GOT3 (cell line): Measurements from ENCODE around the gene HTRA2.

Experiments used
- DNase-seq: peaks from one replicate; lab custom pipeline; 2025; ENCODE audit warnings: mixed read lengths; lab: John Stamatoyannopoulos, UW

HTRA2 gene

GRCh38 chr2:74515981-74516633 is 13.6 kb upstream of the HTRA2 start:
- peak; percentile 24 for DNase-seq

- no peak for DNase-seq
Observed at GRCh38 chr2:74516650-74517049, 13.1 kb upstream of the HTRA2 start.

GRCh38 chr2:74522516-74522915 is 7.2 kb upstream of the HTRA2 start:
- DNase-seq: no peak

- no peak for DNase-seq
Observed at GRCh38 chr2:74524005-74524404, 5.7 kb upstream of the HTRA2 start.

- no peak for DNase-seq
Observed at GRCh38 chr2:74524955-74525716, 4.6 kb upstream of the HTRA2 start.

GRCh38 chr2:74525717-74526648 is 3.8 kb upstream of the HTRA2 start, which contains the start of gene DQX1:
Gene DQX1, minus strand, starts transcription at chr2:74526231. Its CDS starts 502 bp downstream, at chr2:74525729.
- DNase-seq: no peak

- DNase-seq: no peak
Observed at GRCh38 chr2:74526649-74527230, 3.0 kb upstream of the HTRA2 start.

- DNase-seq: no peak
Observed at GRCh38 chr2:74527741-74528140, 2.0 kb upstream of the HTRA2 start.

GRCh38 chr2:74528600-74529356 is 955 bp upstream of the HTRA2 start:
- DNase-seq: no peak

- no peak for DNase-seq
Observed at GRCh38 chr2:74530239-74531187, 780 bp downstream of the HTRA2 start.

- no peak for DNase-seq
Observed at GRCh38 chr2:74531666-74532065, 1.9 kb downstream of the HTRA2 start.

GRCh38 chr2:74532222-74532621 is 2.5 kb downstream of the HTRA2 start:
- no peak for DNase-seq

- no peak for DNase-seq
Observed at GRCh38 chr2:74533464-74533863, 3.7 kb downstream of the HTRA2 start.

GRCh38 chr2:74534411-74534810 is 4.7 kb downstream of the HTRA2 start:
- no peak for DNase-seq

GRCh38 chr2:74535440-74535965 is 5.8 kb downstream of the HTRA2 start:
- no peak for DNase-seq

GRCh38 chr2:74536166-74536950 is 6.6 kb downstream of the HTRA2 start:
- DNase-seq: no peak

GRCh38 chr2:74537140-74537539 is 7.4 kb downstream of the HTRA2 start:
- DNase-seq: no peak

GRCh38 chr2:74538881-74539339 is 9.2 kb downstream of the HTRA2 start:
- no peak for DNase-seq

- DNase-seq: no peak
Observed at GRCh38 chr2:74540291-74540690, 10.6 kb downstream of the HTRA2 start.
